ENCODE data around the gene CDC123.

- TF ChIP-seq EZH2 (IDR thresholded peaks at IDR 0.05; ENCODE audit: low read length): no peak
- no peak for TF ChIP-seq CTCF (optimal IDR thresholded peaks at IDR 0.05 in 1 of 3, IDR thresholded peaks at IDR 0.05 in 1 of 3, conservative IDR thresholded peaks at IDR 0.05 in 1 of 3; ENCODE audit: extremely low read depth in 1 of 3, insufficient read depth in 2 of 3, low read length in 3 of 3)
Observed at GRCh38 chr10:12165999-12166775, 29.8 kb upstream of the CDC123 start.

All from keratinocyte (primary cell).